Endothelial cell of umbilical vein (primary cell): ENCODE measurements around the gene NPPB. TPM values are rescaled to one million over a fixed set of nuclear protein-coding genes. Genes with fewer than 3 reads are reported as not detected.

Experiments used
- BruUV-seq: library from RNA; stranded (reverse); fragments of 400-500 nt; replicated peaks from 2 replicates; lab custom pipeline; 2021; lab: Mats Ljungman, UMichigan
- CTCF ChIA-PET: fragments of 300-600, 350-600 bp; sonication (Branson Sonifier 250); formaldehyde crosslinking; loops from one replicate; lab custom pipeline; 2021; ENCODE audit warnings: antibody characterized with exemption, inconsistent platforms; lab: Charles Lee
- POLR2A ChIA-PET: fragments of 300-600, 350-600 bp; sonication (Branson Sonifier 250); formaldehyde crosslinking; loops from one replicate; lab custom pipeline; 2021; ENCODE audit warnings: antibody characterized with exemption, inconsistent platforms; lab: Charles Lee
- DNase-seq: peaks from one replicate; pipeline ENCODE4 v3.0.0-alpha.2; 2011; ENCODE audit warnings: low read depth, low spot score
- FAIRE-seq: peaks from 2 replicates; lab custom pipeline; 2011; peaks lifted over from hg19 to GRCh38; lab: Jason Lieb, UNC
- H2AFZ ChIP-seq: 2 replicates; pipeline ENCODE4 v1.6.0; 2012; ENCODE audit warnings: low read depth, low read length, control low read depth, inconsistent platforms
- H3K27ac ChIP-seq: 2 replicates; pipeline ENCODE4 v1.5.1; 2011; ENCODE audit warnings: low read depth, mild to moderate bottlenecking, control low read depth, low read length, moderate library complexity; ENCODE audit not compliant: insufficient read depth
- H3K27me3 ChIP-seq, 2 experiments: 2 replicates each; pipeline versions ENCODE4 v1.6.0 to v1.6.1; 2011; ENCODE audit warnings: low read length in 2 of 2, mixed read lengths in 1 of 2; ENCODE audit not compliant: control insufficient read depth in 2 of 2, insufficient read depth in 2 of 2
- H3K36me3 ChIP-seq, 2 experiments: 2 replicates in 1 of 2; 3 replicates in 1 of 2; pipeline ENCODE4 v1.5.1; 2011; ENCODE audit warnings: low read length in 2 of 2, mild to moderate bottlenecking in 1 of 2, moderate library complexity in 1 of 2; ENCODE audit not compliant: control insufficient read depth in 2 of 2, insufficient read depth in 2 of 2; ENCODE audit errors: extremely low read depth in 1 of 2
- H3K4me1 ChIP-seq: 3 replicates; pipeline ENCODE4 v1.5.1; 2011; ENCODE audit warnings: mild to moderate bottlenecking, low read length; ENCODE audit not compliant: control insufficient read depth, insufficient read depth; ENCODE audit errors: extremely low read depth
- H3K4me2 ChIP-seq: 2 replicates; pipeline ENCODE4 v1.6.1; 2011; ENCODE audit warnings: low read length, control low read depth, mixed read lengths; ENCODE audit not compliant: insufficient read depth
- H3K4me3 ChIP-seq, 3 experiments: fragments of 200-600 bp in 1 of 3; sonication (generic), shearing (Covaris generic) in 1 of 3; replicated peaks in 1 of 3; 2 replicates each; pipeline ENCODE4 v1.5.1; 2011 to 2016; ENCODE audit warnings: control low read depth in 3 of 3, low read length in 3 of 3, mild to moderate bottlenecking in 2 of 3, inconsistent platforms in 1 of 3, low read depth in 1 of 3, moderate library complexity in 1 of 3; ENCODE audit not compliant: insufficient read depth in 1 of 3
- H3K79me2 ChIP-seq: 2 replicates; pipeline ENCODE4 v1.6.0; 2012; ENCODE audit warnings: low read length, inconsistent platforms; ENCODE audit not compliant: control insufficient read depth, insufficient read depth
- H3K9ac ChIP-seq: replicated peaks from 2 replicates; pipeline ENCODE3; 2011; ENCODE audit warnings: low read length, control low read depth; ENCODE audit not compliant: insufficient read depth; ENCODE audit errors: extremely low read depth
- H3K9me1 ChIP-seq: replicated peaks from 3 replicates; pipeline ENCODE4 v1.6.0; 2011; ENCODE audit warnings: mild to moderate bottlenecking, low read length; ENCODE audit not compliant: control insufficient read depth, insufficient read depth; ENCODE audit errors: extremely low read depth
- H3K9me3 ChIP-seq: replicated peaks from 2 replicates; pipeline ENCODE4 v1.5.1; 2012; ENCODE audit warnings: low read length, inconsistent platforms; ENCODE audit not compliant: control insufficient read depth, insufficient read depth
- H4K20me1 ChIP-seq: replicated peaks from 2 replicates; pipeline ENCODE3; 2011; ENCODE audit warnings: mild to moderate bottlenecking, low read length; ENCODE audit not compliant: control insufficient read depth, insufficient read depth; ENCODE audit errors: extremely low read depth
- CTCF ChIP-seq, 2 donors: IDR thresholded peaks; 1 replicate in 1 of 2; 2 replicates in 1 of 2; pipeline ENCODE4 v1.5.1; 2011; ENCODE audit warnings: low read length in 2 of 2, mild to moderate bottlenecking in 2 of 2, moderate library complexity in 2 of 2, control low read depth in 1 of 2, inconsistent platforms in 1 of 2, low read depth in 1 of 2; ENCODE audit not compliant: insufficient read depth in 1 of 2; ENCODE audit errors: extremely low read depth in 1 of 2
- EZH2 ChIP-seq: IDR thresholded peaks from 2 replicates; pipeline ENCODE4 v1.6.1; 2012; ENCODE audit warnings: borderline replicate concordance, low read depth, mild to moderate bottlenecking, moderate library complexity, low read length, inconsistent platforms; ENCODE audit not compliant: severe bottlenecking
- FOS ChIP-seq: IDR thresholded peaks from 2 replicates; pipeline ENCODE4 v1.6.1; 2011; ENCODE audit warnings: mild to moderate bottlenecking, low read length, moderate library complexity, borderline replicate concordance; ENCODE audit not compliant: insufficient read depth
- GATA2 ChIP-seq: IDR thresholded peaks from 2 replicates; pipeline ENCODE4 v1.7.0; 2011; ENCODE audit warnings: low read depth, mild to moderate bottlenecking, moderate library complexity, mixed read lengths, low read length; ENCODE audit not compliant: insufficient read length, insufficient read depth
- JUN ChIP-seq: IDR thresholded peaks from 2 replicates; pipeline ENCODE4 v1.6.1; 2011; ENCODE audit warnings: borderline replicate concordance, low read depth; ENCODE audit not compliant: insufficient read length, insufficient read depth
- MAX ChIP-seq: IDR thresholded peaks from 2 replicates; pipeline ENCODE4 v1.6.1; 2011; ENCODE audit not compliant: insufficient read depth, insufficient read length
- MYC ChIP-seq: IDR thresholded peaks from one replicate; pipeline ENCODE4 v1.6.1; 2011; ENCODE audit warnings: mild to moderate bottlenecking, low read depth, low read length
- POLR2A ChIP-seq: IDR thresholded peaks from 2 replicates; pipeline ENCODE4 v1.6.1; 2012; ENCODE audit warnings: low read depth, mild to moderate bottlenecking, control low read depth, low read length
- POLR2AphosphoS5 ChIP-seq: IDR thresholded peaks from 2 replicates; pipeline ENCODE4 v1.6.1; 2012; ENCODE audit warnings: low read depth, mild to moderate bottlenecking, control low read depth, low read length, moderate library complexity; ENCODE audit not compliant: insufficient read depth
- dilution Hi-C: fragments of 300-500 bp; cut with MboI; formaldehyde crosslinking; loops from one replicate; pipeline ENCODE4 v1.15.0; 2019; ENCODE audit warnings: low sequenced_read_pairs; ENCODE audit not compliant: extremely low pct_ligation_motif_present
- intact Hi-C: fragments of 100-400 bp; cut with micrococcal nuclease; formaldehyde crosslinking; loops from one replicate; pipeline ENCODE4 v1.10.0; 2022
- polyA plus RNA-seq, 4 experiments: library from polyadenylated mRNA; depleted of rRNA in 3 of 4; stranded (reverse) in 3 of 4; unstranded in 1 of 4; fragments of >200 nt; gene quantifications; 2 replicates each; pipeline versions ENCODE4 v1.2.1 to v1.2.3, GENCODE V29; 2011 to 2012; ENCODE audit warnings: missing spikeins in 1 of 4
- total RNA-seq: library from RNA; stranded (reverse); gene quantifications from 2 replicates; pipeline ENCODE4 v1.2.3, GENCODE V29; 2021

Gene NPPB
- total and polyA plus RNA-seq, 2 donors (not counting 3 experiments of a cell fraction or from before 2014, with no cell fraction given), result not detected

GRCh38 chr1:11839727-11840705 lies 18.7 kb downstream of the NPPB start:
- H3K9me1 ChIP-seq, result no peaks in the 10 kb centered on the region
- H3K9ac ChIP-seq, result no peak overlapping the region
- H3K9me3 ChIP-seq, result no peaks in the 10 kb centered on the region
- intact Hi-C loops, result loop anchor here (2.0 kb wide), 1 partner anchor 127 kb away; no protein-coding TSS in a partner anchor
- no peak overlapping the region for H3K27ac ChIP-seq
- H3K79me2 ChIP-seq, result no peaks in the 10 kb centered on the region
- dilution Hi-C loops, result no loop called here
- H2AFZ ChIP-seq, result no peak overlapping the region
- no TSS peak for BruUV-seq
- H3K4me2 ChIP-seq, result no peak overlapping the region
- H3K4me1 ChIP-seq, result peaks cover 7% of the 10 kb centered on the region
- H3K4me3 ChIP-seq, result no peak overlapping the region
- ChIA-PET POLR2A (interaction anchor here (1.0 to 2.5 kb wide), 2 partner anchors 68 to 70 kb away, joined by 3 to 16 read pairs; no protein-coding TSS in a partner anchor), CTCF (interaction anchor here (0.8 to 5.2 kb wide), 4 partner anchors 9 to 142 kb away, joined by 3 to 42 read pairs (median 13); no protein-coding TSS in a partner anchor)
- FAIRE-seq, result no peak
- peaks cover 18 to 57% of the 10 kb centered on the region in 2 experiments for H3K36me3 ChIP-seq
- no peaks in the 10 kb centered on the region for H4K20me1 ChIP-seq
- H3K27me3 ChIP-seq, result no peaks in the 10 kb centered on the region
- DNase-seq, result no peak
- TF ChIP-seq POLR2A (no peak), GATA2 (no peak), FOS (no peak), POLR2AphosphoS5 (no peak), CTCF (IDR thresholded peaks at IDR 0.05; ENCODE audit: extremely low read depth in 1 of 2, insufficient read depth in 1 of 2, low read depth in 1 of 2, low read length in 2 of 2) (no peak), MYC (no peak), EZH2 (no peak), MAX (no peak), JUN (no peak)
